CD4-positive, alpha-beta T cell treated with Interleukin-2 at 100 ng/mL for 4 hours (primary cell): Measurements from ENCODE around the gene SGK2.

ENCODE experiments used
- DNase-seq: peaks from one replicate; pipeline ENCODE4 v3.0.0-alpha.2; 2020; ENCODE audit warnings: low spot score

SGK2 gene

DNA sequence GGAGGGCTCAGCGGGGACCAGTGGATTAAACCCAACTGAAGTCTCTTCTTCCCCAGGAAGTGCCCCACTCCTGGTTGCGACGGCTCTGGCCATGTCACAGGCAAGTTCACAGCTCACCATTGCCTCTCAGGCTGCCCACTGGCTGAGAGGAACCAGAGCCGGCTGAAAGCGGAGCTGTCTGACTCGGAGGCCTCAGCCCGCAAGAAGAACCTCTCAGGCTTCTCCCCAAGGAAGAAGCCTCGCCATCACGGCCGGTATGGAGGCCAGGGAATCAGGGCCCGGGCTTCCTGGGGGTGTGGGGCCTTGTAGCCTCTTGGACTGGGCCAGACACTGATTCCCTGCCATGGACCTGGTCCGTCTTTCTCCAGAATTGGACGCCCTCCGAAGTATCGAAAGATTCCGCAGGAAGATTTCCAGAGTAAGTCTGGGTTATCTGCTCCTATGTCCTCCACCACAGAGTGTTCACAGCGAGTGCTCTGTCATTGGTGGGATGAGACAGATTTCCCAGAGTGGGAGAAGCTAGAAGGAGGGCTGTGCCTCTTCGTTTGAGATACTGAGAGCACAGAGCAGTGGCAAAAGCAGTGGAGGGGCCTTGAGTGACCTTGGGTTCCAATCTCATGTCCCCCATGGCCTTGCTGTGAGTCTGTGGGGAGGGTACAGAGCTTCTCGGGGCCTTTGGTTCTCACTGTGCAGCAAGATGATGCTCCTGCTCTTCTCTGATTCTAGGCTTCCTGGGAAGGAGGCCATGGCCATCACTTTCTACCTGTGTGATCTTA is 22.6 kb upstream of the SGK2 start:
- no peak for DNase-seq

GRCh38 chr20:43536817-43537440 is 21.9 kb upstream of the SGK2 start:
- DNase-seq = no peak

DNA sequence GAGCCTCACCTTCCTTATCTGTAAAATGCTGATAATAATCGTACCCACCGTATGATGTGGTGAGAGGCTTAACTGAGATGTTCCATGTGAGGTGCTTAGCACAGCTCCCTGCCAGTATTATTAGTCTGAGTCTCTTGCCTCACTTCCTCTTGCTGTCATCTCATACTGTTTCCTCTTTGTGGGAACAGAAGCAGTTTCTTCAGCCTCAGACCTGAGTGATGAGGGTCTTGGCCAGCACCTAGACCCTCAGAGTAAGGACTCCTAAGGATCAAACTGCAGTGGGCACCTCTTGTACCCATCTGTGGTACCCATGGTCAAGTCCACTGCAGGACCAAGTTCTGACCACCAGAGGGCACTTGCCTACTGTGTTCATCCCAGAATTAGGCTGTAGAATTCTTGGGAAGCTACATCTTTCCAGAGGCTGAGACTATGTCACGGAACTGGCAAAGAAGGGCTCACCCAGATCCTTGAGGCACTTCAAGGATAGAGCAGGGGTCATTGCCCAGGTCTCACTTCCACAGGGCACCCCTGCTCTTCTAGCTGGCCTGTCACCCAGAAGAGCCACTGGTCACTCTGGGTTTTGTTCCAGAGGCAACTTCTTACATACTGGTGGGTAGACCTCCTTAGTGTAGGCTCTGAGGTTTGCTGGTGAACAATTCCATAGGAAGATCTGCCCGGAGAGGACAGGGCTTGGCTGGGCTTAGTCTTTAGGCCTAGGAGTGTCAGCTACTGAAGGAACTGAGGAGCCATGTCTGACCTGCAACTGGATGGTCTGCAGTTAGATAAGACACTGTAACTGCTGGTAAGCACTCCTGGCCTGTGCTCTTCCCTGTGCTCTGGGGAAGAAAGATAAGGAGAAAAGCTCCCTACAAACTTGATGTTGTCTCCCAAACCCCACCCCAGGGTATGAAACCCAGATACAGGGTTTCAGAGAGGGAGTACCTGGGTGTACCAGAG is 20.6 kb upstream of the SGK2 start:
- peak; percentile 45 for DNase-seq

DNA sequence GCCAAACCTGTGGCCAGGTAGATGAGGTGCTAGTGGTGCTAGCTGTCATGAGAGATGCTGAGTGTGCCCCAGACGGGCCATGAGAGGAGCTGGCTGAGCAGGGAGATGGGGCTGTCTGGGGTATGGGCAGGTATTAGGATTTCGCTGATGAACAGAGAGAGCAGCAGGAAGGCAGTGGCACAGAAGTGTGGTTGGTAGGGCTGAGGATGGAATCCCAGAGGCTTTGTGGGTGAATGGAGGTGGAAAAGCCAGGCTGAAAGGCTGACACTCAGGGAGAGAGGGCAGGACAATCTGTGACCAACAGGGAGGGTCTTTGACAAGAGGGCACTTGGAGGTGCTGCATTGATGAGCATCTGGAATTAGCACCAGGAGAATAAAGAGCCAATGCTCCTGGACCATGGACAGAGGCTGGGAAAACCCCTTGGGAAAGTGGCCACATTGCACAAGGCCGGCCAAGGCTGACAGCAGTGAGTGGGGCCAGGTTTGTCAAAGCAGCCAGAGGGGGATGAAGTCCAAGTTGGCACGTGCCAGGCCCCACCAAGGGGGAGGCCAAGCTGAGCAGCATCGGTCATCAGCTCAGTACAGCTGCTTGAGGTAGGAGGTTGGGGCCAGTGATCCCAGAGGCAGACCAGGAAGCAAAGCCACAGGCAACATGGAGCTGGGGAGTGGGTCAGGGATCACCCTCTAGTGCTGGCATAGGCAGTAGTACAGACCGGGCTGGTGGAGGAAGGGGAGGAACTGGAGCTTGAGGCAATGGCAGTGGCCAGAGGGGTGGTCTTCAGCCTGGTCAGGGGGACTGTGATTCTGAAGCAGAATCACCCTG is 19.7 kb upstream of the SGK2 start:
- DNase-seq = no peak

- no peak for DNase-seq
Measured at GRCh38 chr20:43539975-43540672, 18.7 kb upstream of the SGK2 start.

DNA sequence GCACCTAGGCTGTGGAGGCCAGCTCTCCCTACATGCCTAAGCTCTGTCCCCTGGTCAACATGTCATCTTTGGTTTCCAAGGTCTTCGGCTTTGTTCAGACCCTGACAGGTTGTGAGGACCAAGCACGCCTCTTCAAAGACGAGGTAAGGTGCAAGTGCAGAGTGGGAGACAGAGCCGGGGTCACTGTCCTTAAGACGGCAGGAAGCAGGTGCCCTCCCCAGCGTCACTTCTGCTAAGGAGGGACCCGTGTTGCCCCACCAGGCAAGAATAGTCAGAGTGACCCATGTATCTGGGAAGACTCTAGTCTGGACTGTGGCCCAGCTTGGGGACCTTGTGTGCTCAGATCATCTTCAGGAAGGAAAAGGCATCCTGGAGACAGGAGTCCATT is 18.2 kb upstream of the SGK2 start:
- no peak for DNase-seq

DNA sequence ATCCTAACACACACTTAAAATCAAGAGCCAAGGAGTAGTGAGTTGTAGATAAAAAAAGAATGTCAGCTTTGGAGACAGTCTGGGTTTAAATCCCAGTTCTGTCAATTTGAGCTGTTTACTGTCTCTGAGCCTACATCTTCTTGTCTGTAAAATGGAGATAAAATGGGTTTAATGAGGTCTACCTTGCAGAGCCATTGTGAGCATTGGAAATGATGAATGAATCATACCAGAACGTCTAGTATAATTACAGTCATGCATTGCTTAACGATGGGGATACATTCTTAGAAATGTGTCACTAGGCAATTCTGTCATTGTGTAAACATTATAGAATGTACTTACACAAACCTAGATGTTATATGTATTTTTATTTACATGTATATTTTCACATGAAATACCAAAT is 17.6 kb upstream of the SGK2 start:
- DNase-seq = no peak

DNA sequence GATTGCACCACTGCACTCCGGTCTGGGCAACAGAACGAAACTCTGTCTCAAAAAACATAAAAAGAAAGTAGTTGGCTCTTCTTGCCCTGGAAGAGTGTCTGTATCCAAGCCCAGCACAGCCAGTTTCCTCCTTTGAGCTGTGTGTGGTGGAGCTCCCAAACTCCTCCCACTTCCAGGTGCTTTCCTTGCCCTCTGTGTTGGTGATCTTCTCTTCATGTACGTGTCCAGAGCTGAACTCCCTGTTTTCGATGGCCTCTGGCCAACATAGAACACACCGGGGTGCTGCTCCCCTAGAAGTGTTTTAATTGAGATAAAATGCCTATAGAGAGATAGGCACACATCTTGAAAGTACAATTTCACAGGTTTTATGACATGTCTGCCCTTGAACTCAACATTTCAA is 16.7 kb upstream of the SGK2 start:
- DNase-seq = no peak

GRCh38 chr20:43542674-43543073 is 16.2 kb upstream of the SGK2 start:
- no peak for DNase-seq

DNA sequence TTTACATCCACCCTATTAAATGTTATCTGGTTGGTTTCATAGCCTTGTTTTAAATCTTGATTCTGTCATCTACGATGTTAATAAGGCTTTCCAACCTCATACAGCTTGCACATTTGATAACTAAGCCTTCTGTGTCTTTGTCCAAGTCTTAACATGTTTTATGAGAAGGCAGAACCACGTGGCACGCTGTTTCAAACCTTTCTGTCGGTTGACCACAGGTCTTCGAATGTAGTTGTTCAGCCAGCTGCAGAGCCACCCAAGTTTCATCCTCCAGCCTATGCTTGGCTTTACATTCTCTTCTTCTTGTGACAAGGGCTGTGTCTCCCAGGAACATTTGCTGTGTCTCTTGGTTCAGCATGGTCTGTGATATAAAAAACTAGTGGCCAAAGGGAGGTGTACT is 15.7 kb upstream of the SGK2 start:
- no peak for DNase-seq

- no peak for DNase-seq
Measured at GRCh38 chr20:43544501-43544900, 14.3 kb upstream of the SGK2 start.

- no peak for DNase-seq
Measured at GRCh38 chr20:43545837-43546578, 12.8 kb upstream of the SGK2 start.

DNA sequence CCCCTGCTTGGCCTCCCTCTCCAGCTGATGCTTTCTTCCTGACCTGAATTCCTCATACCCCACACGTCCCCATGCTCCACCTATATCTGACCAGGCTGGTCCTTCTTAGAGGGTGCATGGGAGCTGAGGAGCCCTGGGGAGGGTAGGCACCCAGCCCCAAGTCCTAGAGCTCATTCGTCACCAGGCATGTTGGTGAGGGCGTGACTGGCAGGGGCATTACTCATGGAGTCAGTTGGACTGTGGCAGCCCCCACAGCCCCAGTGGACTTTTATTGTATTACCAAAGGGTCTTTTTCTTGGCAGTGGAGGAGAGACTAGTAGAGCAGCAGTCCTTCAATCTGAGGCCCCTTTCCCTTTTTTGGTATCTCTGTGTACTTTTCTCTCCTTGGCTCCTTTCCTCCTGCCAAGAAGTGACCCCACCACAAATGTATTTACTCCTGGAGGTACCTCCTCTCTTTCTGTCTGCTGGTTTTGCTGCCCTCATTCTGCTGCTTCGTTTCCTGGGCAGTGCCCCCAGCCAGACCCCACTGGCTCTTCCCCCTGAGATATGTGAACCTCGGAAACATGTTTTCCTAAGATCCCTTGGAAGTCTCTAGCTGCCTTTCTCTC is 10.4 kb upstream of the SGK2 start:
- no peak for DNase-seq

GRCh38 chr20:43549416-43550065 is 9.3 kb upstream of the SGK2 start:
- DNase-seq = no peak

- no peak for DNase-seq
Measured at GRCh38 chr20:43550456-43550855, 8.4 kb upstream of the SGK2 start.

DNA sequence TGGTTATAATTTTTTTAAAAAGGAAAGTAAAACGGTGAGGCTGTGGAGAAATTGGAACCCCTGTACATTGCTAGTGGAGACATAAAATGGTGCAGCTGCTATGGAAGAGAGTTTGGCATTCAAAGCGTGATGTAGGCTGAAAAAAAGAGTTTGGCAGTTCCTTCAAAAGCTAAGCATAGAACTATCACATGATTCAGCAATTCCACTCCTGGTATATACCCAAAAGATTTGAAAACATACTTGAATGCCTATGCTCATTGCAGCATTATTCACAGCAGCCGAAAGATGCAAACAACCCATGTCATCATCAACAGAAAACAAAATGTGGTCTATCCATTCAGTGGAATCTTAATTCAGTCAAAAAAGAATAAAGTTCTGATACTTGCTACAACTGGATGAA is 4.5 kb upstream of the SGK2 start:
- DNase-seq = no peak

GRCh38 chr20:43559147-43559987 is 540 bp downstream of the SGK2 start:
- no peak for DNase-seq

GRCh38 chr20:43560974-43561373 is 2.1 kb downstream of the SGK2 start:
- DNase-seq = no peak

GRCh38 chr20:43563429-43563828 is 4.6 kb downstream of the SGK2 start:
- DNase-seq = no peak
